Mesenchymal stem cell (in vitro differentiated cells and primary cell): Measurements from ENCODE around the gene ZNF644.

Experiments used
- DNase-seq: peaks from one replicate; pipeline ENCODE4 v3.0.0-alpha.2; 2013
- H2AFZ ChIP-seq: one replicate; pipeline ENCODE4 v1.6.1; 2013; ENCODE audit warnings: low read depth, mild to moderate bottlenecking, control low read depth, inconsistent platforms, low read length, moderate library complexity
- H2AK5ac ChIP-seq: 2 replicates; pipeline ENCODE4 v1.6.1; 2013; ENCODE audit warnings: low read length, moderate library complexity, mild to moderate bottlenecking, inconsistent platforms; ENCODE audit not compliant: severe bottlenecking
- H2BK120ac ChIP-seq: one replicate; pipeline ENCODE4 v1.6.1; 2013; ENCODE audit warnings: low read depth, mild to moderate bottlenecking, inconsistent platforms, low read length, moderate library complexity
- H2BK12ac ChIP-seq, 2 experiments: one replicate each; pipeline ENCODE4 v1.6.1; 2013; ENCODE audit warnings: inconsistent platforms in 2 of 2, low read length in 2 of 2, mild to moderate bottlenecking in 2 of 2, moderate library complexity in 2 of 2, control low read depth in 1 of 2
- H2BK15ac ChIP-seq: one replicate; pipeline ENCODE4 v1.6.1; 2013; ENCODE audit warnings: mild to moderate bottlenecking, low read depth, inconsistent platforms; ENCODE audit not compliant: poor library complexity, severe bottlenecking
- H2BK5ac ChIP-seq: 2 replicates; pipeline ENCODE4 v1.6.1; 2013; ENCODE audit warnings: low read depth, mild to moderate bottlenecking, low read length, control low read depth, inconsistent platforms; ENCODE audit not compliant: poor library complexity, severe bottlenecking
- H3K14ac ChIP-seq, 2 experiments: one replicate each; pipeline ENCODE4 v1.6.1; 2013; ENCODE audit warnings: inconsistent platforms in 2 of 2, low read length in 2 of 2, control low read depth in 1 of 2, mild to moderate bottlenecking in 1 of 2, moderate library complexity in 1 of 2
- H3K18ac ChIP-seq, 2 experiments: one replicate each; pipeline ENCODE4 v1.6.1; 2013; ENCODE audit warnings: inconsistent platforms in 2 of 2, low read length in 2 of 2, control low read depth in 1 of 2, low read depth in 1 of 2, mild to moderate bottlenecking in 1 of 2
- H3K23ac ChIP-seq, 2 experiments: one replicate each; pipeline ENCODE4 v1.6.1; 2013; ENCODE audit warnings: inconsistent platforms in 2 of 2, low read length in 2 of 2, mild to moderate bottlenecking in 2 of 2, moderate library complexity in 2 of 2, control low read depth in 1 of 2
- H3K27ac ChIP-seq: 2 replicates; pipeline ENCODE4 v1.5.1; 2013; ENCODE audit warnings: mild to moderate bottlenecking, moderate library complexity, low read length, control low read depth, inconsistent platforms; ENCODE audit not compliant: poor library complexity, severe bottlenecking
- H3K27me3 ChIP-seq, 2 experiments: 2 replicates each; pipeline versions ENCODE4 v1.6.1 to v1.7.0; 2013; ENCODE audit warnings: low read length in 2 of 2, mild to moderate bottlenecking in 2 of 2, moderate library complexity in 2 of 2, control low read depth in 1 of 2, inconsistent platforms in 1 of 2; ENCODE audit not compliant: control insufficient read depth in 1 of 2, insufficient read depth in 1 of 2
- H3K36me3 ChIP-seq, 2 experiments: 2 replicates each; pipeline versions ENCODE4 v1.6.1 to v1.7.0; 2013; ENCODE audit warnings: low read length in 2 of 2, control low read depth in 1 of 2, inconsistent platforms in 1 of 2, low read depth in 1 of 2, mild to moderate bottlenecking in 1 of 2; ENCODE audit not compliant: insufficient read depth in 2 of 2, control insufficient read depth in 1 of 2
- H3K4ac ChIP-seq, 2 experiments: one replicate each; pipeline ENCODE4 v1.6.1; 2013; ENCODE audit warnings: inconsistent platforms in 2 of 2, low read length in 2 of 2, mild to moderate bottlenecking in 2 of 2, moderate library complexity in 2 of 2, control low read depth in 1 of 2, low read depth in 1 of 2
- H3K4me1 ChIP-seq: 2 replicates; pipeline ENCODE4 v1.6.1; 2013; ENCODE audit warnings: low read depth, low read length, control low read depth; ENCODE audit not compliant: control insufficient read depth, insufficient read depth
- H3K4me2 ChIP-seq: 2 replicates; pipeline ENCODE4 v1.6.1; 2013; ENCODE audit warnings: low read length, mild to moderate bottlenecking, inconsistent platforms; ENCODE audit not compliant: poor library complexity, severe bottlenecking
- H3K4me3 ChIP-seq, 2 experiments: 2 replicates each; pipeline versions ENCODE4 v1.5.1 to v1.7.0; 2013; ENCODE audit warnings: low read length in 2 of 2, mild to moderate bottlenecking in 2 of 2, control low read depth in 1 of 2, low read depth in 1 of 2; ENCODE audit not compliant: insufficient read depth in 1 of 2
- H3K79me1 ChIP-seq: replicated peaks from 2 replicates; pipeline ENCODE4 v1.6.1; 2013; ENCODE audit warnings: mild to moderate bottlenecking, control low read depth, low read length, inconsistent platforms; ENCODE audit not compliant: poor library complexity, severe bottlenecking
- H3K9ac ChIP-seq: 2 replicates; pipeline ENCODE4 v1.7.0; 2013; ENCODE audit warnings: mild to moderate bottlenecking, low read length, moderate library complexity
- H3K9me3 ChIP-seq: 2 replicates; pipeline ENCODE4 v1.7.0; 2013; ENCODE audit warnings: mild to moderate bottlenecking, low read length; ENCODE audit not compliant: control insufficient read depth
- H4K8ac ChIP-seq: one replicate; pipeline ENCODE4 v1.6.1; 2013; ENCODE audit warnings: inconsistent platforms, mild to moderate bottlenecking, low read length, moderate library complexity
- H4K91ac ChIP-seq: one replicate; pipeline ENCODE4 v1.6.1; 2013; ENCODE audit warnings: mild to moderate bottlenecking, low read length, inconsistent platforms
- WGBS: methylation state at CpG from one replicate; pipeline ENCODE4 v1.1.7; 2013; ENCODE audit warnings: mixed read lengths; 5-methylcytosine and 5-hydroxymethylcytosine counted together

The ZNF644 gene

GRCh38 chr1:90919190-90919719 is 102.6 kb downstream of the ZNF644 start:
- Histone ChIP-seq H3K27ac (no peak overlapping the region), H3K4me1 (no peaks in the 10 kb centered on the region), H2AFZ (no peak overlapping the region), H3K4me2 (no peak overlapping the region), H3K18ac (no peak overlapping the region), H3K27me3 (no peaks in the 10 kb centered on the region), H4K91ac (no peak overlapping the region), H3K36me3 (peaks cover 5 to 35% of the 10 kb centered on the region in 2 experiments), H3K4me3 (no peak overlapping the region), H3K23ac (no peak overlapping the region), H2BK5ac (no peak overlapping the region), H2BK120ac (no peak overlapping the region), H2BK15ac (no peak overlapping the region), H2BK12ac (no peak overlapping the region), H3K14ac (no peak overlapping the region), H3K9ac (no peak overlapping the region), H4K8ac (no peak overlapping the region), H3K9me3 (no peaks in the 10 kb centered on the region), H3K4ac (no peak overlapping the region), H2AK5ac (no peak overlapping the region), H3K79me1 (peaks cover 8% of the 10 kb centered on the region)
- 100% methylated on average over 1 of the region's 1 CpG for WGBS
- DNase-seq: no peak

DNA sequence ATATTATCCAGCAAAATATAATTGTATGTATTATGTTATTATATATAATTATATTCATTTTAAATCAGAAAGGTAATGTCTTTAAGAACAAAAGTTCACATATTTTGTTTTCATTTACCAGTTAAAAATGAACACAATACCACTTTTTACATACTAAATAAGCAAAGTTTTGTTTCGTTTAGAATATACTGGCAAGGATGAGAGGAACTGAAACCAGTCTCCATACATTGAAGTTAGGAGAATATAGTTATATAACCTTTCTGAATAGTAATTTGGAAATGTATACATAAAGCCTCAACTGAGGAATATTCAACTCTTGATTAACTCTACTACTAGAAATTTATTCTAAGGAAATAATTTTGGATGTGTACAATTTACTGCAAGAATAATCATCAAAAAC is 110.5 kb downstream of the ZNF644 start:
- H2BK5ac ChIP-seq: no peak overlapping the region
- no peak overlapping the region for H3K18ac ChIP-seq
- no peak overlapping the region for H2BK15ac ChIP-seq
- no peak overlapping the region for H2AK5ac ChIP-seq
- no peaks in the 10 kb centered on the region for H3K9me3 ChIP-seq
- H2BK12ac ChIP-seq: no peak overlapping the region
- H3K4me1 ChIP-seq: no peaks in the 10 kb centered on the region
- H3K27me3 ChIP-seq: no peaks in the 10 kb centered on the region
- H3K79me1 ChIP-seq: peaks cover 7% of the 10 kb centered on the region
- no peak for DNase-seq
- no peak overlapping the region for H4K8ac ChIP-seq
- H3K27ac ChIP-seq: no peak overlapping the region
- no peak overlapping the region for H3K4me3 ChIP-seq
- no peak overlapping the region for H3K4me2 ChIP-seq
- no peak overlapping the region for H2AFZ ChIP-seq
- H3K36me3 ChIP-seq: peaks cover 3 to 32% of the 10 kb centered on the region in 2 experiments
- H2BK120ac ChIP-seq: no peak overlapping the region
- H4K91ac ChIP-seq: no peak overlapping the region
- no peak overlapping the region for H3K4ac ChIP-seq
- H3K14ac ChIP-seq: no peak overlapping the region
- WGBS: no CpG with 5 or more reads among the region's 1 CpG
- no peak overlapping the region for H3K9ac ChIP-seq
- no peak overlapping the region for H3K23ac ChIP-seq

- no peak for DNase-seq
Measured at GRCh38 chr1:90902672-90903071, 119.2 kb downstream of the ZNF644 start.

GRCh38 chr1:90899263-90899662 is 122.6 kb downstream of the ZNF644 start:
- H2AK5ac ChIP-seq: no peak overlapping the region
- peaks cover 3 to 56% of the 10 kb centered on the region in 2 experiments for H3K36me3 ChIP-seq
- H2BK5ac ChIP-seq: no peak overlapping the region
- no peak overlapping the region for H3K18ac ChIP-seq
- no peak overlapping the region for H3K9ac ChIP-seq
- no peak overlapping the region for H3K4me3 ChIP-seq
- WGBS: 100% methylated on average over 2 of the region's 3 CpGs
- H3K4ac ChIP-seq: no peak overlapping the region
- H3K27ac ChIP-seq: no peak overlapping the region
- H3K4me1 ChIP-seq: no peaks in the 10 kb centered on the region
- H3K14ac ChIP-seq: no peak overlapping the region
- no peak overlapping the region for H3K23ac ChIP-seq
- no peaks in the 10 kb centered on the region for H3K27me3 ChIP-seq
- H3K9me3 ChIP-seq: no peaks in the 10 kb centered on the region
- H3K4me2 ChIP-seq: no peak overlapping the region
- no peak overlapping the region for H2AFZ ChIP-seq
- H3K79me1 ChIP-seq: peaks cover 12% of the 10 kb centered on the region
- no peak overlapping the region for H2BK15ac ChIP-seq
- no peak overlapping the region for H4K91ac ChIP-seq
- no peak overlapping the region for H2BK120ac ChIP-seq
- no peak for DNase-seq
- H4K8ac ChIP-seq: no peak overlapping the region
- no peak overlapping the region for H2BK12ac ChIP-seq

More at GRCh38 chr1:90902672-90903071, 119.2 kb downstream of the ZNF644 start:
- Histone ChIP-seq H3K23ac (no peak overlapping the region), H3K9me3 (no peaks in the 10 kb centered on the region), H2BK5ac (no peak overlapping the region), H3K27ac (no peak overlapping the region), H3K4me3 (no peak overlapping the region), H3K4ac (no peak overlapping the region), H3K4me1 (no peaks in the 10 kb centered on the region), H2BK120ac (no peak overlapping the region), H3K4me2 (no peak overlapping the region), H3K14ac (no peak overlapping the region), H3K9ac (no peak overlapping the region), H2AK5ac (no peak overlapping the region), H2BK12ac (no peak overlapping the region), H3K36me3 (peaks cover 3 to 47% of the 10 kb centered on the region in 2 experiments), H4K8ac (no peak overlapping the region), H2AFZ (no peak overlapping the region), H4K91ac (no peak overlapping the region), H3K79me1 (peaks cover 14% of the 10 kb centered on the region), H3K27me3 (no peaks in the 10 kb centered on the region), H2BK15ac (no peak overlapping the region), H3K18ac (no peak overlapping the region)
